T-helper 17 cell (primary cell): ENCODE measurements around the gene CDA. TPM values are rescaled to one million over a fixed set of nuclear protein-coding genes. Genes with fewer than 3 reads are reported as not detected.

Experiments
- ATAC-seq: fragments of 150-1000 bp; cut with Tn5 transposase; 2 replicates; pipeline ENCODE4 v1.10.0; 2021; ENCODE audit warnings: mild to moderate bottlenecking, moderate library complexity
- DNase-seq, 3 donors: peaks; one replicate each; pipeline versions ENCODE4 v3.0.0 to v3.0.0-alpha.2; 2020 to 2021
- H3K9me3 ChIP-seq: one replicate; pipeline ENCODE4 v1.7.0; 2013; ENCODE audit warnings: low read length, mild to moderate bottlenecking; ENCODE audit not compliant: control insufficient read depth, poor library complexity, severe bottlenecking
- H3K27ac Mint-ChIP-seq: one replicate; pipeline ENCODE4 v1.8.0; 2022; ENCODE audit warnings: mild to moderate bottlenecking, moderate library complexity, mixed read lengths
- H3K27me3 Mint-ChIP-seq: one replicate; pipeline ENCODE4 v1.8.0; 2022; ENCODE audit warnings: mixed read lengths
- H3K36me3 Mint-ChIP-seq: one replicate; pipeline ENCODE4 v1.8.0; 2022; ENCODE audit warnings: low read depth, mixed read lengths
- H3K4me1 Mint-ChIP-seq: one replicate; pipeline ENCODE4 v1.8.0; 2022; ENCODE audit warnings: mild to moderate bottlenecking, mixed read lengths
- H3K4me3 Mint-ChIP-seq: one replicate; pipeline ENCODE4 v1.8.0; 2022; ENCODE audit warnings: mild to moderate bottlenecking, moderate library complexity, mixed read lengths
- total RNA-seq, 4 donors: library from RNA in 2 of 4; stranded (reverse) in 2 of 4; gene quantifications; one replicate each; pipeline ENCODE4 v1.2.3 and lab custom pipeline; 2022 to 2026

Gene CDA
- total RNA-seq, 2 donors from 2014 or later = 1.1 TPM; not detected in 1

DNA sequence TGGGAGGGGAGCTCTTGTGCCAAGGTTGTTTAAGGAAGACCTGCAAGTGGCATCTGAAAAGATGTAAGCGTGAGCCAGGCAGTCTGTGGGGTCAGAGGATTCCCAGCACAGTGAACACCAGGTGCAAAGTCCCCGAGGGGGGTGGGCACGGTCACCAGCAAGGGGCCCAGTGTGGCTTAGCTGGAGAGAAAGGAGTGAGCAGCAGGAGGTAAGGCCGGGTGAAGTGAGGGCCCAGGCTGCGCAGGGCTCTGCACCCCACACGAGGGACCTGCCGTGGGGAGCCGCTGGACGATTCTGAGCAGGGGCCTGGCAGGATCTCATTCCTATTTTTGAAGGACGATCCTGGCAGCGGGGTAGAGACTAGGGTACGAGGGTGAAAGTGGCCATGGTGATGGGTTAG lies 68.1 kb downstream of the CDA start:
- ATAC-seq = no peak
- Mint-ChIP-seq H3K36me3 (peaks cover 6% of the 10 kb centered on the region), H3K4me1 (peaks cover 32% of the 10 kb centered on the region), H3K27ac (peak overlapping the region; percentile 99), H3K27me3 (no peaks in the 10 kb centered on the region), H3K4me3 (peak overlapping the region; percentile 57)
- no peak for DNase-seq
- no peaks in the 10 kb centered on the region for H3K9me3 ChIP-seq

GRCh38 chr1:20658166-20658915 lies 69.4 kb downstream of the CDA start:
- peaks cover 3% of the 10 kb centered on the region for H3K36me3 Mint-ChIP-seq
- no peak overlapping the region for H3K4me3 Mint-ChIP-seq
- ATAC-seq = no peak
- H3K27me3 Mint-ChIP-seq = no peaks in the 10 kb centered on the region
- DNase-seq = no peak
- H3K27ac Mint-ChIP-seq = peak overlapping the region; percentile 99
- peaks cover 39% of the 10 kb centered on the region for H3K4me1 Mint-ChIP-seq
- H3K9me3 ChIP-seq = no peaks in the 10 kb centered on the region

DNA sequence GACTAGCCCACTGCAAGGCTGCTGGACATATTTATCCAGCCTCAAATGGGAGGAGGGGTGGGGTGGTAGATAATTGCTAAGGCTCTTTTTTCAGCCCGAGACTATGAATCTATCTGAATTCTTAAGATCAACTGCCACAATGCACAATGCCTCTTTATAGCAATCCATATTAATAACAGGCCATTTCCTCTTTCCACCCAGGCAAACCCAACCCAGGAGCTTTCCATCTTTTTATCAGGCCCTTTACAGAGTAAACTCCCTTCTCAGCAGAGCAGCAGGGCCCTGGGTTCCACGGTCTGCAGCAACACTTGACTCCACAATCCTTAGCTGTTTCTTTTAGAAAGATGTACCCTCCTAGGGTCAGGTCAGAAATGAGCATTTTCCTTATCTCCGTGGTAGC lies 71.5 kb downstream of the CDA start:
- H3K4me3 Mint-ChIP-seq = peak overlapping the region; percentile 96
- DNase-seq (no peak), ATAC-seq (no peak)
- H3K36me3 Mint-ChIP-seq = peaks cover 3% of the 10 kb centered on the region
- no peaks in the 10 kb centered on the region for H3K27me3 Mint-ChIP-seq
- H3K27ac Mint-ChIP-seq = peak overlapping the region; percentile 99
- H3K4me1 Mint-ChIP-seq = peaks cover 39% of the 10 kb centered on the region
- H3K9me3 ChIP-seq = no peaks in the 10 kb centered on the region

- H3K4me3 Mint-ChIP-seq = peak overlapping the region; percentile 96
- DNase-seq = no peak
- ATAC-seq = peak; percentile 4
- H3K9me3 ChIP-seq = no peaks in the 10 kb centered on the region
- peak overlapping the region; percentile 99 for H3K27ac Mint-ChIP-seq
- peaks cover 39% of the 10 kb centered on the region for H3K4me1 Mint-ChIP-seq
- peaks cover 3% of the 10 kb centered on the region for H3K36me3 Mint-ChIP-seq
- H3K27me3 Mint-ChIP-seq = no peaks in the 10 kb centered on the region
Observed at GRCh38 chr1:20660847-20661206, 71.9 kb downstream of the CDA start.

GRCh38 chr1:20661207-20662109 lies 72.6 kb downstream of the CDA start, which contains the start of gene DDOST:
DDOST (minus strand) TSS chr1:20661369; CDS start chr1:20661350, 19 bp downstream.
- Mint-ChIP-seq H3K27ac (peak within 1 kb of the TSS; percentile 99), H3K27me3 (no peaks in the 10 kb centered on the region), H3K4me1 (peaks cover 37% of the 10 kb centered on the region), H3K4me3 (peak within 1 kb of the TSS; percentile 96), H3K36me3 (peaks cover 3% of the 10 kb centered on the region)
- H3K9me3 ChIP-seq = no peaks in the 10 kb centered on the region
- peak; percentile 96 for ATAC-seq
- DNase-seq = peak; percentile 86 to 90 (median 87)

DNA sequence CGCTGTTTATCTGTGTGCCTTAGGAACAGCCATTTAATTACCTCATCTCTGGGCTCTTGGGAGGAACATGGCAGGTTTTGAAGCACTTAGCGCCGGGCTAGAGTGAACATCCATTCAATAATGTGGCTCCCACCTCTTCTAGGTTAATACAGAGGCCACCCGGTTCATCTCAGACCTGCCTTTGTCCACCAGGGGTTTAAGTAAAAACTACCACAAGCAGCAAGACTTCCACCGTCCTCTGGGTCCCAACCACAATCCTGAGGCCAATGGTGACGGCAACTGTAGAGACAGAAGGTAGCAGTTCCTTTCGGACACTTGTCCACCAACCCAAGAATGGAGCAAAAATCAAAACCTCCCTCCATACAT lies 73.2 kb downstream of the CDA start:
- no peaks in the 10 kb centered on the region for H3K9me3 ChIP-seq
- no peak for DNase-seq
- peaks cover 3% of the 10 kb centered on the region for H3K36me3 Mint-ChIP-seq
- peaks cover 35% of the 10 kb centered on the region for H3K4me1 Mint-ChIP-seq
- peak overlapping the region; percentile 99 for H3K27ac Mint-ChIP-seq
- ATAC-seq = no peak
- H3K27me3 Mint-ChIP-seq = no peaks in the 10 kb centered on the region
- peak overlapping the region; percentile 96 for H3K4me3 Mint-ChIP-seq

DNA sequence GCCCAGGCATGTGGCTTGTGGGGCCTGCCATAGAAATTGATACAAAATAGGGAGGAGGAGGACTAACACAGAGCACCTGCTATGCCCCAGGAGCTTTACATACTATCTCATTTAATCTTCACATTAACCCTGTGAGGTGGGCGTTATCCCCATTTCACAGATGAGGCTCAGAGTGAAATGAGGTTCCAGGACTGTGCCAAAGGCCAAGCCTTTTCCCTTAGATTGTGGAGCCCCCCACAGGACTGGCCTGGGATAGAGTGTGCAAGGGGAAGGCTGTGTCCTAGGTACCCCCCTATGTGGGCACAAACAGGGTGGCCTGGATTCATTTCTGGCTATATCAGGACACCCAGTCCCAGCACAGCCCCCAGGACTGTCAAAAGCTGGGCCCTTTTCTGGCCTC lies 74.5 kb downstream of the CDA start:
- Mint-ChIP-seq H3K27ac (no peak overlapping the region), H3K27me3 (no peaks in the 10 kb centered on the region), H3K36me3 (peaks cover 3% of the 10 kb centered on the region), H3K4me1 (peaks cover 33% of the 10 kb centered on the region), H3K4me3 (peak overlapping the region; percentile 43)
- DNase-seq (no peak), ATAC-seq (no peak)
- H3K9me3 ChIP-seq = no peaks in the 10 kb centered on the region

DNA sequence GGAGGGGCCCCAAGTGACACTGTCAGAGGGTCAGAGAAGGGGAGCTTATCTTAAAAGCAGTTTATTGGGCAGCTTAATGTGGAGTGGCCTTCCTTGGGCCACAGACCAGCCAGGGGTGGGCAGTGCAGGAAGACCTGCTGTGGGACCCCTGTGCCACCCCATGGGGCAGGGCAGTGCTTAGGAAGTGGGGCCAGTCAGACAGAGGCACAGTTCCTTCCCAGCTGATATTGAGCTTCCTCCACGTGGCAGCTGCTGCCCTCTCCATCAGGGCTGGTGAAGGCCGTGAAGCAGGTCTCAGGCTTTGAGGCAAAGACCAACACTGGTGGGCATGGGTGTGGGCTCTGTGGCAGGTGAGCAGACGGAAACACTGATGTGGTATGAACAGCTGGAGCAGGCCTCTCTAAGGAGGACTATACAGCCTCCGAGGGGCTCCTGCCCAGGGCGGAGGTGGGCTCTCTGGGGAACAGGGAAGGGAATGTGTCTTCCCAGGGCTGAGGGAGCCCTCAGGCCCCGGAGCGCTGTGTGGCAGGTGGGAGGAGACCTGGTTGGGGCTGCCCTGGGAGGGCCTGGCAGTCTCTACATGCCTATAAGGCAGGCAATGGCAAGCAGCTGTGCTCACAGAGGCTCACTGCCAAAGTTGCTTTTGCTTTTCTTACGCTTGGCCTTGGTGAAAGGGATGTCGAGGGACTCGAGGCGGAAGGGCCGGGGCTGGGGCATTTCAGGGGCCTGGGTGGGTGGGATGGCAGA lies 75.2 kb downstream of the CDA start:
- Mint-ChIP-seq H3K27ac (no peak overlapping the region), H3K27me3 (no peaks in the 10 kb centered on the region), H3K4me3 (no peak overlapping the region), H3K36me3 (peaks cover 3% of the 10 kb centered on the region), H3K4me1 (peaks cover 32% of the 10 kb centered on the region)
- no peak for DNase-seq
- H3K9me3 ChIP-seq = no peaks in the 10 kb centered on the region
- no peak for ATAC-seq

DNA sequence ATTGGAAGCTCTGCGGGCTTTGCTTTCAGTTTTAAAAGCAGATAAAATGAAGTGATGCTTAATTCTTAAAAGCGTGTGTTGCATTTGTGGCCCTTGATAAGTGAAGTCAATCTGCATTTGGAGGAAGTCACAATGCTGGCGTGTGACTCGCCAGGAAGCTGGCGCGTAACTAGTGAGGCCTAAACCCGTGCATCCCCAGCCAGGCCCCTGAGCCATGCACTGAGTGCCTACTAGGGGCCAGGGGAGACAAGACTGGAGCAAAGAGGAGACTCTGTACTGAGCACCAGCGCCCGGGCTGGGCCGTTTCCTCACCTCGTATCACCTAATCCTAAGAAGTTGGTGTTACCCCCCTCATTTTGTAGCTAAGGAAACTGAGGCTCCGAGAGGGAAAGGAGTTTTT lies 76.8 kb downstream of the CDA start:
- peaks cover 16% of the 10 kb centered on the region for H3K4me1 Mint-ChIP-seq
- no peak overlapping the region for H3K27ac Mint-ChIP-seq
- H3K27me3 Mint-ChIP-seq = no peaks in the 10 kb centered on the region
- H3K4me3 Mint-ChIP-seq = no peak overlapping the region
- no peaks in the 10 kb centered on the region for H3K9me3 ChIP-seq
- DNase-seq = no peak
- no peaks in the 10 kb centered on the region for H3K36me3 Mint-ChIP-seq
- ATAC-seq = no peak

GRCh38 chr1:20666146-20666545 lies 77.2 kb downstream of the CDA start:
- DNase-seq (no peak), ATAC-seq (no peak)
- Mint-ChIP-seq H3K4me1 (peaks cover 13% of the 10 kb centered on the region), H3K36me3 (no peaks in the 10 kb centered on the region), H3K27ac (peak overlapping the region; percentile 17), H3K27me3 (no peaks in the 10 kb centered on the region), H3K4me3 (no peak overlapping the region)
- no peaks in the 10 kb centered on the region for H3K9me3 ChIP-seq

DNA sequence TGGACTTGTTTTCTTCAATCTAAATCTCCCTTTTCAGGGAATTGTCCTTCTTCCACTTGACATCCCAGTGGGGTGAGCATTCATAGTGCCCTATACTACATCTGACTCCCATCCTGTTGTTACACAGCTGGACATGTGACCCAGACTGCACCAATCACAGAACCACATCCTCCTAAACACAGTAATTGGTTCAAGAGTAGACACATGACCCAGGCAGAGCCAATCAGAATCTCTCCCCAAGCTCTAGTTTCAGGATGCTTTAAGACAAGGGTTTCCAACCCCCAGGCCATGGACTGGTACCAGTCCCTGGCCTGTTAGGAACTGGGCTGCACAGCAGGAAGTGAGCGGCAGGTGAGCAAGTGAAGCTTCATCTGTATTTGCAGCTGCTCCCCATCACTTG lies 77.9 kb downstream of the CDA start:
- H3K9me3 ChIP-seq = no peaks in the 10 kb centered on the region
- Mint-ChIP-seq H3K27ac (peak overlapping the region; percentile 17), H3K4me1 (peaks cover 11% of the 10 kb centered on the region), H3K36me3 (no peaks in the 10 kb centered on the region), H3K4me3 (no peak overlapping the region), H3K27me3 (no peaks in the 10 kb centered on the region)
- peak; percentile 36 for ATAC-seq
- no peak for DNase-seq
